SK-N-SH (cell line): ENCODE data around the gene GRIN1. TPM values are rescaled to one million over a fixed set of nuclear protein-coding genes. Genes with fewer than 3 reads are reported as not detected.

ENCODE experiments used
- CTCF ChIA-PET: fragments of 300-600, 350-600 bp; formaldehyde crosslinking; extraction: SDS; loops from one replicate; lab custom pipeline; 2021; lab: Yijun Ruan, JAX
- POLR2A ChIA-PET: fragments of 350-600 bp; sonication (Branson Sonifier 250); formaldehyde crosslinking; extraction: SDS; loops from one replicate; lab custom pipeline; 2020; ENCODE audit warnings: antibody characterized with exemption, inconsistent platforms; lab: Yijun Ruan, JAX
- DNase-seq: peaks from one replicate; pipeline ENCODE4 v3.0.0; 2012
- H2AFZ ChIP-seq: fragments of 200-600 bp; sonication (generic); 2 replicates; pipeline ENCODE4 v1.8.1; 2016; ENCODE audit warnings: antibody characterized with exemption, mild to moderate bottlenecking, low read depth
- H3F3A ChIP-seq: fragments of 200-600 bp; sonication (generic); replicated peaks from 2 replicates; pipeline ENCODE3; 2016; ENCODE audit warnings: antibody characterized with exemption, mild to moderate bottlenecking; ENCODE audit not compliant: insufficient read depth
- H3K27ac ChIP-seq, 2 experiments: fragments of 200-500 bp in 1 of 2; fragments of 200-600 bp in 1 of 2; sonication (Bioruptor generic) in 1 of 2; sonication (generic), shearing (Covaris generic) in 1 of 2; 2 replicates each; pipeline versions ENCODE4 v1.5.1 to v1.6.1; 2014 to 2016; ENCODE audit warnings: low read depth in 2 of 2, inconsistent platforms in 1 of 2, low read length in 1 of 2, mild to moderate bottlenecking in 1 of 2, mixed read lengths in 1 of 2
- H3K27me3 ChIP-seq: fragments of 200-600 bp; sonication (generic), shearing (Covaris generic); 2 replicates; pipeline ENCODE4 v1.6.1; 2016; ENCODE audit warnings: mixed run types; ENCODE audit not compliant: insufficient read depth
- H3K36me3 ChIP-seq, 2 experiments: fragments of 200-500 bp in 1 of 2; fragments of 200-600 bp in 1 of 2; sonication (Bioruptor generic) in 1 of 2; sonication (generic) in 1 of 2; replicated peaks in 1 of 2; 2 replicates each; pipeline versions ENCODE3 to v1.5.1; 2014 to 2016; ENCODE audit warnings: low read length in 1 of 2, mild to moderate bottlenecking in 1 of 2; ENCODE audit not compliant: insufficient read depth in 2 of 2, control insufficient read depth in 1 of 2
- H3K4me1 ChIP-seq, 2 experiments: fragments of 200-500 bp in 1 of 2; fragments of 200-600 bp in 1 of 2; sonication (Bioruptor generic) in 1 of 2; sonication (generic), shearing (Covaris generic) in 1 of 2; 2 replicates each; pipeline versions ENCODE4 v1.5.1 to v1.6.1; 2014 to 2016; ENCODE audit warnings: low read depth in 1 of 2, low read length in 1 of 2, mixed run types in 1 of 2; ENCODE audit not compliant: insufficient read depth in 2 of 2, control insufficient read depth in 1 of 2
- H3K4me2 ChIP-seq: fragments of 200-600 bp; sonication (generic), shearing (Covaris generic); 2 replicates; pipeline ENCODE4 v1.6.1; 2017; ENCODE audit warnings: mixed run types
- H3K4me3 ChIP-seq, 2 experiments: fragments of 200-500 bp in 1 of 2; fragments of 200-600 bp in 1 of 2; sonication (Bioruptor generic) in 1 of 2; sonication (generic), shearing (Covaris generic) in 1 of 2; 2 replicates each; pipeline versions ENCODE4 v1.5.1 to v1.8.1; 2014 to 2016; ENCODE audit warnings: low read depth in 2 of 2, inconsistent platforms in 1 of 2, low read length in 1 of 2, mild to moderate bottlenecking in 1 of 2, mixed read lengths in 1 of 2, moderate library complexity in 1 of 2
- H3K79me2 ChIP-seq: fragments of 200-600 bp; sonication (generic); 2 replicates; pipeline ENCODE4 v1.8.1; 2017; ENCODE audit warnings: mild to moderate bottlenecking; ENCODE audit not compliant: insufficient read depth
- H3K9ac ChIP-seq: fragments of 200-600 bp; sonication (generic); 2 replicates; pipeline ENCODE4 v1.6.1; 2017; ENCODE audit warnings: mixed run types
- H3K9me2 ChIP-seq: fragments of 200-600 bp; sonication (generic); 2 replicates; pipeline ENCODE4 v1.6.1; 2017; ENCODE audit warnings: mixed run types
- H3K9me3 ChIP-seq: fragments of 200-600 bp; sonication (generic); 2 replicates; pipeline ENCODE4 v1.6.1; 2017; ENCODE audit warnings: mixed run types, mild to moderate bottlenecking, moderate library complexity
- H4K20me1 ChIP-seq: fragments of 200-600 bp; sonication (generic); 2 replicates; pipeline ENCODE4 v1.6.1; 2017; ENCODE audit warnings: mild to moderate bottlenecking, mixed run types; ENCODE audit not compliant: insufficient read depth
- GATA2 ChIP-seq: sonication (generic); formaldehyde crosslinking; IDR thresholded peaks from 2 replicates; pipeline ENCODE4 v1.5.0; 2020; ENCODE audit warnings: mild to moderate bottlenecking, missing genetic modification reagents
- IRF3 ChIP-seq: fragments of 150-350 bp; IDR thresholded peaks from 2 replicates; pipeline ENCODE4 v1.6.1; 2016; ENCODE audit warnings: mild to moderate bottlenecking, low read depth, low read length
- MEF2A ChIP-seq: IDR thresholded peaks from 2 replicates; pipeline ENCODE4 v1.4.0; 2012; ENCODE audit warnings: low read depth, borderline replicate concordance
- RAD21 ChIP-seq: IDR thresholded peaks from 2 replicates; pipeline ENCODE4 v1.6.1; 2012; ENCODE audit warnings: mild to moderate bottlenecking, low read length
- RCOR1 ChIP-seq: fragments of 150-350 bp; IDR thresholded peaks from 2 replicates; pipeline ENCODE4 v1.6.1; 2017; ENCODE audit warnings: antibody characterized with exemption, low read length
- REST ChIP-seq: IDR thresholded peaks from 2 replicates; pipeline ENCODE4 v1.6.1; 2012; ENCODE audit warnings: mild to moderate bottlenecking, low read depth, low read length, moderate library complexity
- SIN3A ChIP-seq: IDR thresholded peaks from 2 replicates; pipeline ENCODE4 v1.6.1; 2012; ENCODE audit warnings: low read depth, mild to moderate bottlenecking, low read length, moderate library complexity, borderline replicate concordance
- ZBTB33 ChIP-seq: IDR thresholded peaks from 2 replicates; pipeline ENCODE4 v1.4.0; 2012; ENCODE audit warnings: low read depth, borderline replicate concordance
- WGBS: methylation state at CpG from one replicate; pipeline ENCODE4 v1.1.6; 2017; ENCODE audit warnings: low lambda C conversion rate; 5-methylcytosine and 5-hydroxymethylcytosine counted together
- polyA plus RNA-seq, 3 experiments: library from polyadenylated mRNA; depleted of rRNA; stranded (reverse); fragments of >200 nt; gene quantifications; 2 replicates each; pipeline ENCODE4 v1.2.3, GENCODE V29; 2012

GRIN1 gene
- polyA plus RNA-seq, 1 of the 3 experiments (the other 2 are of a cell fraction): not detected

GRCh38 chr9:137193771-137194170, 54.8 kb downstream of the GRIN1 start:
- peaks cover 70% of the 10 kb centered on the region for H3K79me2 ChIP-seq
- no peaks in the 10 kb centered on the region for H3K9me2 ChIP-seq
- no peaks in the 10 kb centered on the region for H3K27me3 ChIP-seq
- no peak overlapping the region for H2AFZ ChIP-seq
- no peak overlapping the region for H3K4me3 ChIP-seq
- H3K36me3 ChIP-seq: peaks cover 3 to 21% of the 10 kb centered on the region in 2 experiments
- CTCF ChIA-PET: interaction anchor here (1.2 to 3.1 kb wide), 3 partner anchors 20 to 43 kb away, joined by 5 to 11 read pairs (median 6); partner anchors contain the start of gene RNF224
- peaks cover 66% of the 10 kb centered on the region for H4K20me1 ChIP-seq
- H3K27ac ChIP-seq: no peak overlapping the region
- H3K9ac ChIP-seq: no peak overlapping the region
- DNase-seq: no peak
- no peak overlapping the region for H3K4me2 ChIP-seq
- POLR2A ChIA-PET: no interaction called here
- peaks cover 14% of the 10 kb centered on the region for H3F3A ChIP-seq
- peaks cover 10 to 23% of the 10 kb centered on the region in 2 experiments for H3K4me1 ChIP-seq
- no CpG with 5 or more reads among the region's 14 CpGs for WGBS
- no peaks in the 10 kb centered on the region for H3K9me3 ChIP-seq
- no peak for TF ChIP-seq RCOR1
- TF ChIP-seq RAD21: no peak
- no peak for TF ChIP-seq MEF2A
- no peak for TF ChIP-seq IRF3
- no peak for TF ChIP-seq SIN3A
- no peak for TF ChIP-seq GATA2 (CRISPR knock-in tag)

- POLR2A ChIA-PET: interaction anchor here (1.4 kb wide), 1 partner anchor 65 kb away, joined by 3 read pairs; no protein-coding TSS in a partner anchor
- H3K9me2 ChIP-seq: no peaks in the 10 kb centered on the region
Observed at GRCh38 chr9:137194388-137194787, 55.4 kb downstream of the GRIN1 start.

More at GRCh38 chr9:137194388-137194787, 55.4 kb downstream of the GRIN1 start:
- CTCF ChIA-PET: interaction anchor here (1.3 to 2.0 kb wide), 4 partner anchors 28 to 165 kb away, joined by 3 to 9 read pairs (median 4); partner anchors contain the start of genes NPDC1 and RNF224
- no peak for DNase-seq
- no peaks in the 10 kb centered on the region for H3K27me3 ChIP-seq
- no peak overlapping the region for H3K4me3 ChIP-seq
- H3F3A ChIP-seq: peaks cover 8% of the 10 kb centered on the region
- 77% methylated on average over 9 of the region's 16 CpGs for WGBS
- H3K4me2 ChIP-seq: no peak overlapping the region
- peaks cover 67% of the 10 kb centered on the region for H4K20me1 ChIP-seq
- H2AFZ ChIP-seq: no peak overlapping the region
- TF ChIP-seq REST (no peak), IRF3 (no peak), ZBTB33 (no peak)
- TF ChIP-seq, all 33 proteins: peak for 0
- no peaks in the 10 kb centered on the region for H3K9me3 ChIP-seq
- peaks cover 15 to 26% of the 10 kb centered on the region in 2 experiments for H3K4me1 ChIP-seq
- H3K27ac ChIP-seq: no peak overlapping the region
- H3K9ac ChIP-seq: no peak overlapping the region
- H3K36me3 ChIP-seq: peaks cover 3 to 21% of the 10 kb centered on the region in 2 experiments
- H3K79me2 ChIP-seq: peaks cover 73% of the 10 kb centered on the region
